ENCODE measurements around the gene AIF1.

AIF1 gene

GRCh38 chr6:31614684-31615578 is at the start of gene AIF1:
TSS of gene AIF1 (plus strand) at chr6:31615234. CDS start at chr6:31615330, 96 bp downstream.
- H2AFZ ChIP-seq (ENCODE audit: low read length, unreplicated experiment): no peak within 1 kb of the TSS
- H3K79me2 ChIP-seq (ENCODE audit: control insufficient read depth, insufficient read depth, low read length, unreplicated experiment): no peaks in the 10 kb centered on the region
- no peaks in the 10 kb centered on the region for H3K4me1 ChIP-seq (ENCODE audit: control insufficient read depth, insufficient read depth, low read length, unreplicated experiment)
- no peaks in the 10 kb centered on the region for H3K36me3 ChIP-seq (ENCODE audit: insufficient read depth, low read length)
- H3K4me3 ChIP-seq (ENCODE audit: low read depth, low read length): no peak within 1 kb of the TSS
- H3K27ac ChIP-seq (ENCODE audit: low read depth, low read length): no peak within 1 kb of the TSS
- H3K27me3 ChIP-seq (ENCODE audit: insufficient read depth, low read length): no peaks in the 10 kb centered on the region

- no peaks in the 10 kb centered on the region for H3K36me3 ChIP-seq (ENCODE audit: insufficient read depth, low read length)
- H3K79me2 ChIP-seq (ENCODE audit: control insufficient read depth, insufficient read depth, low read length, unreplicated experiment): no peaks in the 10 kb centered on the region
- H3K4me1 ChIP-seq (ENCODE audit: control insufficient read depth, insufficient read depth, low read length, unreplicated experiment): peaks cover 11% of the 10 kb centered on the region
- H3K27me3 ChIP-seq (ENCODE audit: insufficient read depth, low read length): no peaks in the 10 kb centered on the region
- no peak overlapping the region for H2AFZ ChIP-seq (ENCODE audit: low read length, unreplicated experiment)
- H3K27ac ChIP-seq (ENCODE audit: low read depth, low read length): no peak overlapping the region
- no peak overlapping the region for H3K4me3 ChIP-seq (ENCODE audit: low read depth, low read length)
Observed at GRCh38 chr6:31567531-31568370, 47.3 kb upstream of the AIF1 start.

GRCh38 chr6:31568537-31568961 is 46.5 kb upstream of the AIF1 start:
- no peak overlapping the region for H2AFZ ChIP-seq (ENCODE audit: low read length, unreplicated experiment)
- no peak overlapping the region for H3K4me3 ChIP-seq (ENCODE audit: low read depth, low read length)
- no peaks in the 10 kb centered on the region for H3K27me3 ChIP-seq (ENCODE audit: insufficient read depth, low read length)
- no peak overlapping the region for H3K27ac ChIP-seq (ENCODE audit: low read depth, low read length)
- peaks cover 3% of the 10 kb centered on the region for H3K4me1 ChIP-seq (ENCODE audit: control insufficient read depth, insufficient read depth, low read length, unreplicated experiment)
- no peaks in the 10 kb centered on the region for H3K36me3 ChIP-seq (ENCODE audit: insufficient read depth, low read length)
- no peaks in the 10 kb centered on the region for H3K79me2 ChIP-seq (ENCODE audit: control insufficient read depth, insufficient read depth, low read length, unreplicated experiment)

GRCh38 chr6:31569861-31570536 is 45.0 kb upstream of the AIF1 start:
- Histone ChIP-seq H3K79me2 (ENCODE audit: control insufficient read depth, insufficient read depth, low read length, unreplicated experiment) (no peaks in the 10 kb centered on the region), H3K4me1 (ENCODE audit: control insufficient read depth, insufficient read depth, low read length, unreplicated experiment) (no peaks in the 10 kb centered on the region), H3K27ac (ENCODE audit: low read depth, low read length) (no peak overlapping the region), H3K4me3 (ENCODE audit: low read depth, low read length) (no peak overlapping the region), H2AFZ (ENCODE audit: low read length, unreplicated experiment) (no peak overlapping the region), H3K36me3 (ENCODE audit: insufficient read depth, low read length) (no peaks in the 10 kb centered on the region), H3K27me3 (ENCODE audit: insufficient read depth, low read length) (peaks cover 6% of the 10 kb centered on the region; the same call in 1 of the 2 replicates)

GRCh38 chr6:31572041-31572911 is 42.8 kb upstream of the AIF1 start, which contains the start of gene LTA:
TSS of gene LTA (plus strand) at chr6:31572289. CDS start at chr6:31572743, 454 bp downstream.
- H3K4me3 ChIP-seq (ENCODE audit: low read depth, low read length): no peak within 1 kb of the TSS
- no peaks in the 10 kb centered on the region for H3K79me2 ChIP-seq (ENCODE audit: control insufficient read depth, insufficient read depth, low read length, unreplicated experiment)
- H3K27ac ChIP-seq (ENCODE audit: low read depth, low read length): no peak within 1 kb of the TSS
- H3K36me3 ChIP-seq (ENCODE audit: insufficient read depth, low read length): no peaks in the 10 kb centered on the region
- H3K4me1 ChIP-seq (ENCODE audit: control insufficient read depth, insufficient read depth, low read length, unreplicated experiment): no peaks in the 10 kb centered on the region
- H3K27me3 ChIP-seq (ENCODE audit: insufficient read depth, low read length): peaks cover 9% of the 10 kb centered on the region
- H2AFZ ChIP-seq (ENCODE audit: low read length, unreplicated experiment): no peak within 1 kb of the TSS

- H3K4me3 ChIP-seq (ENCODE audit: low read depth, low read length): no peak overlapping the region
- no peak overlapping the region for H3K27ac ChIP-seq (ENCODE audit: low read depth, low read length)
- no peak overlapping the region for H2AFZ ChIP-seq (ENCODE audit: low read length, unreplicated experiment)
- H3K36me3 ChIP-seq (ENCODE audit: insufficient read depth, low read length): no peaks in the 10 kb centered on the region
- no peaks in the 10 kb centered on the region for H3K4me1 ChIP-seq (ENCODE audit: control insufficient read depth, insufficient read depth, low read length, unreplicated experiment)
- H3K27me3 ChIP-seq (ENCODE audit: insufficient read depth, low read length): peaks cover 9% of the 10 kb centered on the region
- H3K79me2 ChIP-seq (ENCODE audit: control insufficient read depth, insufficient read depth, low read length, unreplicated experiment): no peaks in the 10 kb centered on the region
Observed at GRCh38 chr6:31573239-31574105, 41.6 kb upstream of the AIF1 start.

- no peak overlapping the region for H2AFZ ChIP-seq (ENCODE audit: low read length, unreplicated experiment)
- no peak overlapping the region for H3K27ac ChIP-seq (ENCODE audit: low read depth, low read length)
- no peaks in the 10 kb centered on the region for H3K36me3 ChIP-seq (ENCODE audit: insufficient read depth, low read length)
- H3K27me3 ChIP-seq (ENCODE audit: insufficient read depth, low read length): peaks cover 9% of the 10 kb centered on the region
- no peaks in the 10 kb centered on the region for H3K4me1 ChIP-seq (ENCODE audit: control insufficient read depth, insufficient read depth, low read length, unreplicated experiment)
- no peak overlapping the region for H3K4me3 ChIP-seq (ENCODE audit: low read depth, low read length)
- H3K79me2 ChIP-seq (ENCODE audit: control insufficient read depth, insufficient read depth, low read length, unreplicated experiment): no peaks in the 10 kb centered on the region
Observed at GRCh38 chr6:31574106-31575061, 40.6 kb upstream of the AIF1 start.

- Histone ChIP-seq H3K36me3 (ENCODE audit: insufficient read depth, low read length) (no peaks in the 10 kb centered on the region), H3K27me3 (ENCODE audit: insufficient read depth, low read length) (peaks cover 9% of the 10 kb centered on the region), H3K79me2 (ENCODE audit: control insufficient read depth, insufficient read depth, low read length, unreplicated experiment) (no peaks in the 10 kb centered on the region), H3K4me3 (ENCODE audit: low read depth, low read length) (no peak within 1 kb of the TSS), H2AFZ (ENCODE audit: low read length, unreplicated experiment) (no peak within 1 kb of the TSS), H3K27ac (ENCODE audit: low read depth, low read length) (no peak within 1 kb of the TSS), H3K4me1 (ENCODE audit: control insufficient read depth, insufficient read depth, low read length, unreplicated experiment) (no peaks in the 10 kb centered on the region)
Observed at GRCh38 chr6:31575335-31575901, 39.6 kb upstream of the AIF1 start, which contains the start of gene TNF. TSS of gene TNF (plus strand) at chr6:31575565. CDS start at chr6:31575742, 177 bp downstream.

Data from ACC112 (cell line).